Activated naive CD4-positive, alpha-beta T cell (primary cell): ENCODE data around the gene ATG10.

ENCODE experiments used
- DNase-seq, 4 experiments: peaks; one replicate each; lab custom pipeline; 2025; lab: John Stamatoyannopoulos, UW

The ATG10 gene

DNA sequence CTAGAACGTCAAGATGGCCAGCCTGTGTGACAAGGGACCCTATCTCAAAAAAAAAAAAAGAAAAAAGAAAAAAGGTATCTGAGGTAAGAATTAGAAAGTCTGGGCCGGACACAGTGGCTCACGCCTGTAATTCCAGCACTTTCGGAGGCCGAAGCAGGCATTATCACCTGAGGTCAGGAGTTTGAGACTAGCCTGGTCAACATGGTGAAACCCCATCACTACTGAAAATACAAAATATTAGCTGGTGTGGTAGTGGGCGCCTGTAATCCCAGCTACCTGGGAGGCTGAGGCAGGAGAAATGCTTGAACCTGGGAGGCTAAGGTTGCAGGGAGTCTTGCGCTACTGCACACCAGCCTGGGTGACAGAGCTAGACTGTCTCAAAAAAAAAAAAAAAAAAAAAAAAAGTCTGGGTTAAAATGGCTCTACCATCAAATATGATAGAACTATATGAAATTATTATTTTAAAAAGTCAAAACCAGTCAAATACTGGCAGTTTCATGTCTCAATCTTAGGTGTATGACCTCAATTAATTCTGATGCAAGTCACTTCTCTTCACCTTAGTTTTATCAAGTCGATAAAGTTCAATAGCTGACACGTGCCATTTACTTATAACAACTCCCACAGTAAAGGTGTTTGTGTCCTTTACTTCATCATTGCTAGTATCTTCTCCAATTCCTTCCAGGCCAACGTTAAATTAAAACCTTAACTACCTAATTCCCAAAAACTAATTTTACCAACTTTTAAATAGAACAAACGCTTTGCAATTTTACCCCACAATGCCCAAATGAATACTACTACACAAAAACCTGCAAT is 305.2 kb downstream of the ATG10 start:
- DNase-seq = no peak

DNA sequence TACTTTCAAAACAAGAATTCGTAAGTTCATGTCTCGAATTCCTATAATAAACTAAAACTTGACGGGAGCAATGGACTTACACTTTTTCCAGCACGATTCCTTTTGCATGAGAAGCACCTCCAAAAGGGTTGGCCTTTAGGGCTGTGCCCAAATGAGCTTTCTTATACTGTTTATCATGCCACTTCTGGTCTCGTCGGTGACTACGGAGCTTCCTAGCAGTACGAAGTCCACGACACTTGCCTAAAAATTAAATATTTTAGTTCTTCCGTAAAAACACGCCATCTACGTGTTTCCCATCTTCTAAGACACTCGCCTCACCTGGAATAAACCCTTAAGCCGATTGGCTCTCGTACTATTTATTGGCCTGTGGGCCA is 305.8 kb downstream of the ATG10 start:
- no peak for DNase-seq

DNA sequence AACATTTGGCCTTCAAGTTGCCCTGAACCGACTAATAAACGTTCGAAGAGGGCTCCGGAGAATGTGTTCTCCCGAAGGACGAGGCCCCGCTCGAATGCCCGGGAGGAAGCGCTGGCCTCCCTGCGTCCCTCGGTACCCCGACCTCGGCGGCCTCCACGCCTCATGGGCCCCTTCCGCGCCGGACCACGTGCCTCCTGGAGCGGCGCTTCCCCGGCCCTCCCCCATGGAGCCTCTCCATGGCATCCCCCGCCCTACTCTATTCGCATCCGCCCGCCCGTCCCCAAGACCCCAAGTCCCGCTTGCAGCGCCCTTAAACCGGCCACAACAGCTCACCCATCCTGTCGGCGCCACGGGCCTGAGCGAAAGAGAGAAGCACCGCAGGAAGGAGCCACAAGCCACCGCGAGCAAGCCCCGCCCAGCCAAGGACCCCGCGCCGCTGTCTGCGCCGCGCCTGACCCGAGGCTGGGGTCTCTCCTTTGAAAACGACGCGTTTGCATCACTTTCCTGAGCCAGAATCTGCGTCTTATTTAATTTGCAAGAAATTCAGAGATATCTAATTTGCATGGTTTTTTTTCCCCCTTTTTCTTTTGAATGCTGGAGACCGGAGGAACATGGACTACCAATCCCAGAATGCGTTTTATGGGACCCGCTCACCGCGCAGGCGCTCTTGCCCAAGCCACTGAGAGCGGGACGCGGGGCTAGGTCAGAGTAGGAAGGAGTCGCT is 306.3 kb downstream of the ATG10 start, which contains the start of gene RPS23:
Gene RPS23 (minus strand): TSS at position 368 of the 724 bp plus-strand sequence. CDS start 31 bp downstream, at position 337.
- DNase-seq = peak; percentile 75 to 85 (median 79)

DNA sequence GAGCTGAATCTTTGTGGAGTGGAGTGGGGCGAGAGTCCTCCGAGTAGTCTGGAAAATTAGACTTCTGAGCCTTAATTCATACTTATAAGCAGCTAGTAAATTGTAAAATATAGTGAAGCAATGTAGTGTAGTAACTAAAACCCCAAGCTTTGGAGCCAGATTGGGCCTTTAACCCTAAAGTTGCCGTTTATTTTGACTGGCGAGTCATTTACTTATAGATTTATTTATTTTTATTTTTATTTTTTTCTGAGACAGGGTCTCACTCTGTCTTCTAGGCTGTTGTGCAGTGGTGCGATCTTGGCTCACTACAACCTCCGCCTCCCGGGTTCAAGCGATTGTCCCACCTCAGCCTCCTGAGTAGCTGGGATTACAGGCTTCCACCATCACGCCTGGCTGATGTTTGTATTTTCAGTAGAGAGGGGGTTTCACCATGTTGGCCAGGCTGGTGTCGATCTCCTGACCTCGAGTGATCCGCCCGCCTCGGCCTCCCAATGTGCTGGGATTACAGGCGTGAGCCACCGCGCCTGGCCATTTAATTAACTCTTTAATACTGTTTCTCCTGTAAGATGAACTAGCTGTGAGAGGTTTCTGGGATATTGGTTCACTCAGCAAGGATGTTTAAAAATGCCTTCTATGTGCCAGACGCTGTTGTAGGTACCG is 307.0 kb downstream of the ATG10 start:
- DNase-seq = no peak

DNA sequence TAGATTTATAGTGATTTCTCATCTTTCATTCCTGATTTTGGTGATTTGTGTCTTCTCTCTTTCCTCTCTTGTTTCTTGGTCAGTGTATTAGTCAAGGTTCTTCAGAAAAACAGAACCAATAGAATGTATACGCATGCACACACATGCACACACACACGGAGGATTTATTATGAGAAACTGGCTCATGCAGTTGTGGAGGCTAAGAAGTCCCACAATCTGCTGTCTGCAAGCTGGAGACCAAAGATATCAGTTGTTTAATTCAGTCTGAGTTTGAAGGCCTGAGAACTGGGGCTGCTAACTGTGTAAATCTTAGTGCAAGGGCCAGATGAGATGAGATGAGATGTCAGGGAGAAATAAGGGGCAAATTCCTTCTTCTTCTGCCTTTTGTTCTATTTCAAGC is 312.1 kb downstream of the ATG10 start:
- DNase-seq = no peak

DNA sequence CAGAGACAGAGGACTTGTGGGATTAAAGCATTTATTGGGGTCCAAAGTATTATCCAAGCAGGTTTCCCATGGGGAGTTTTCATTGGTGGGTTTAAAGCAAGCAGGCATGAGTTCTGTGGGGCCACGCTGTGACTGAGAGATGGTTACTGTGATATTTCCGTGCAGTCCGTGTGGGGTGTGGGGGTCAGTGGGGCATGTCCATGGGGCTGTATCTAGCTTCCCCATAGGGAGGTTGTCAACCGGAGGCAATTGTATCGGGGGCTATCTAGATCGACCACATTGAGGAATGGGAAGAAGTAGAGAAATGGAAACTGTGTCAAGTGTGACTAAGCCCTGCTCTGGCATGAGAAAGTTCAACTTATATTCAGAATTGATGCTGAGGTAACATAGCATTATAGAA is 313.4 kb downstream of the ATG10 start:
- DNase-seq = no peak

DNA sequence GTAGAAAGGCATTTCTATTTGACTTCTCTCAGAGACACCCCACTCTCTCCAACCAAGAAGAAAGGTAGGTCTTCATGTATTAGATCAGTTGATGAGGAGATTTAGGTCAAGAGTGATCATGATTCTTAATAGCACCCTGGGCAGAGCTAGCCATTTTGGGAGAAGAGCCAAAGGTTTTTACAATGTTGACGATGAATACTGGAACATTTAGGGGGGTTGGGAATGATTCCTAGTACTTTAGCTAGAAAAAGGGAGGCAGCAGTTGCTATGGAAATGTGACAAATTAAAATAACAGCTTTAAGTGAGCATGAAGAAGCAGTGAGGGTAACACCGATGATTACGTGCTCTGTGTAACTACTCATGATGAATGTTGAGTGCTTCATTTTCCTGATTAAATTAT is 315.8 kb downstream of the ATG10 start:
- no peak for DNase-seq

DNA sequence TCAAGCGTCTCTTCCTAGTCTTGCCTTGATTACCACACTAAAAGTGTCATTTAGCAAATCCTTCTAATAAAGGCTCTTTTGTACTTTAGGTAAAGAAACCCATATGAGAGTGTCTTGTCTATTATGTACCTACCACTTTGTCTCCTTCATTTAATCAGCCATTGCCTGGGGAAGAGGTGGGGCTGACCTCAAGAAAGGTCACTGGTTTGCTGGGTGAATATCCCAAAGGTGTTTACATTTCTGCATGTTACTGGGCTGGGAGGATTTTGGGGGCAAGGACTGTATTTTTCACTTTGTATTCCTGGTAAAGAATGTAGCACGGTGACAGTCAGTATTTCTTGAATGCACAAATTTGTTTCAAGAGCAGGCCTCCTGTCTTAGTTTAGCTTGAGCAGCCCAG is 318.2 kb downstream of the ATG10 start:
- no peak for DNase-seq

DNA sequence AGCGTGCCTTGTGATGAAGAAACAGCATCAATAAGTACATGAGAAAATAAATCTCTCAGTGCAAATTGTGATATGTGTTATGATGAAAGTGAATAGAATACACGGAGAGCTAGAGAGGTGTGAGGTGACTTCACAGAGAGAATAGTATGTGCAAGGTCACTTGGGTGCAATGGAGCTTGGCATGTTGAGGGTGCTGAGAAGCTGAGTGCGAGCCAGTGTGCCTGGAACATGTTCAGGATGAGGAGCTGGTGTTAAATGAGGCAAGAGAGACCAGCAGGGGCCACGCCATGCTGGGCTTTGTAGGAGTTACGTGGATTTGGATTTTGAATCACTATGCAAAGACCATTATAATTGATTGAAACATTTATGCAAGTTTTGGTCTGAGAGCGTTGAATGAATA is 319.1 kb downstream of the ATG10 start:
- no peak for DNase-seq

DNA sequence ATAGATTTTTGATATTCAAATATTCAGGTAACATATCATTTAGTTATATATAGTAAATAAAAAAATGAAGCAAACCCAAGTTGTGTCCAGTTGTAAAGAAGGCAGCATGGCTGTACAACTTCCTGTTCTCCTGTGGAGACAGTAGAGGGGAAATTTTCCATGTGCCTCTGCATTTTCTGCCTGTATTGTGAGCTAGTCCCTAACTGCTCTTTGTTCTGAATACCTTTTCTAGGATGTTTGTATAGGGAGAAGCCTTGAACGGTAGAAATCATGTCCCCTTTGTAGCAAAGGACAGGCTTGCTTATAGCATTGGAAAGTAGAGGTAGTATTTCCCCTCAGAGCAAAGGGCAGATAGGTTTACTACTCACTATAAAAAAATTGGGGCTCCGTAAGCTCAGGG is 319.6 kb downstream of the ATG10 start:
- DNase-seq = no peak

DNA sequence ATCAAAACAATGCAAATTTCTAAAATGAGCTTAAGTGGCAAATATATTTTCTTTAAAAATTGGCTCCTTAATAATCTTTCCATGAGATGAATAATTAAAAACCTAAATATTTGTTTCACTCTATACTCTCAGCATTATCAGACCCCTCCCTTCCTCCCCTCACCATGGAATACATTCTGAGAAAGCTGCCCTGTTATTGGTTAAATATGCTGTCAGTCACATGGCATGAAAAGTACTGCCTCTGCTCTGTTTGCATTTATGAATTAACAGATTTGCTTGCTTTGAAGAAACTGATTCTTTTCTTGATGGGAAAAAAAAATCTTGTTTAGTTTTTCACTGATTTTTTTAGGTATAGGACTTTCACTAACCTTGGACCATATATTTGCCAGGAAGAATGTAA is 323.3 kb downstream of the ATG10 start:
- no peak for DNase-seq

DNA sequence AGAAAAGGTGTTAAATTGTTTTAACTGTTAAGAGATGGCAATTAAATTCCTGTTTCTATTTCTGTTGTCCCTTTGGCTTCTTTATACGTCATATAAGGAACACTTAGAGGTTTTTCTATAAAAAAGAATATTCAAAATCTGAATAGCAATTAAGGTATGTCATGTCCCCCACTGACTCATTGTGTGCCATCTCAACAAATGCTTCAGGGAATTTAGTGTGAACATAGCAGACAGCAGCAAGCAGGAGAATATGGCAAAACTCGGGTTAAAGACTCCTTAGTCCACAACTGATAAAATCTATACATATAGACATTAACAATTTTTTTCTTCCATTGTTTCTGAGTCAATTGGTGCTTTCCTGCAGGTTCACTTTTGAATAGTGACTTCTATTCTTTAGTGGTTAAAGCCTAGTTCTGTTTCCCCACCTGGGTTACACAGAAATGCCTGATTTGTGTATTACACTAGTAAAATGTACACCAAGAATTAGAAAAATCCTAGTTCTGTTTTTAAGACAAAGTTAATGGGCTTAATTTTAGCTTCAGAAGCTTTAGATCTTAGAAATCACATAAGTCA is 324.2 kb downstream of the ATG10 start:
- DNase-seq = no peak

DNA sequence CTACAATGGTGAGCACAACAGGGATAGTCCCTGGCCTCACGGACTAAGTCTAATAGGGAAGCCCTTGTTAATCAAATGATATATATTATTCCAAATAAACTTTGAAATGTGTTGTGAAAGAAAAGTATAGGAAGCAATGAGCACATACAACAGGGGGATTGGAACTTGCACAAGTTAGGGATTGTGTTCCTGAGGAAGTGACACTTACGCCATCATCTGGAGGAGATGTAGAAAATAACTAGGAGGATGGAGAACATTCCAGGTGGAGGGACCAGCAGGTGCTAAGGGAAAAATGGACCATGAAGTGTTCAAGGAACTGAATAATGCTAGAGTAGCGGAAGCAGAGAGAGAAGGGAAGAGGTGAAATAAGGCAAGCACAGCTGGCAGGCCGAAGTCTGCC is 325.1 kb downstream of the ATG10 start:
- no peak for DNase-seq

DNA sequence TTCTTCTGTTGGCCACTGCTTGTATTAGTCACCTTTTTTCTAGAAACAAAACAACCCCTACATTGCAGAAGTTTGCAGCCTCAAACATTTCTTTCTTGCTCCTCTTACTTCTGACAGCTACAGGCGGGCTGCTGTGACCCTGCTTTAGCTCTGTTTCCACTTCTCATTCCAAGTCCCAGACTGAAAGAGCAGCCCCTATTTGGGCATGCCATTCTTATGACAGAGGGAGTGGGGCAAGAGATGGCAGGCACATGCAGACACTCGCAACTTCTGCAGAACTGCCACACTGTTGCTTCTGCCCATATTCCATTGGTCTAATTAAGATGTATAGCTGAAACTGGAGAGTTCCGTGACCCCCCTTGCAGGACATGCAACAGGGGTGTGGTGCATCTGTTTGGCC is 325.9 kb downstream of the ATG10 start:
- DNase-seq = no peak

DNA sequence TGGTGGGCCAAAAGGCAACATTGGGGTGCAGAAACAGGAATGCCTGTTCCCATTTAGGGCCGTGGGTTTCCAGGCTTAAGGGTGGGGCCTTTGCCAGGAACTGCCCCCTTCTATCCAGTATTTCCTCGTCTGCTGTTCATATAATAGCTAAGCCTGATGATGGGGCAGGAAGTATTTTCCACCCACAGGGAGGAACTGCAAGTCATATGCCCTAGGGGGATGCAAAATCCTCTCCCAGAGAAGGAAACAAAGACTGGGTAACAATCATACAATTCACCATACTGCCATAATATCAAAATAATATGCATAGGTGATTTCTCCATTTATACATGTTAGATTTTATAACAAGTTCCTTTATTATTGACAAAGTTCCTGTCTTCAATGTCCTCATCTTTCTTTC is 326.8 kb downstream of the ATG10 start:
- no peak for DNase-seq

DNA sequence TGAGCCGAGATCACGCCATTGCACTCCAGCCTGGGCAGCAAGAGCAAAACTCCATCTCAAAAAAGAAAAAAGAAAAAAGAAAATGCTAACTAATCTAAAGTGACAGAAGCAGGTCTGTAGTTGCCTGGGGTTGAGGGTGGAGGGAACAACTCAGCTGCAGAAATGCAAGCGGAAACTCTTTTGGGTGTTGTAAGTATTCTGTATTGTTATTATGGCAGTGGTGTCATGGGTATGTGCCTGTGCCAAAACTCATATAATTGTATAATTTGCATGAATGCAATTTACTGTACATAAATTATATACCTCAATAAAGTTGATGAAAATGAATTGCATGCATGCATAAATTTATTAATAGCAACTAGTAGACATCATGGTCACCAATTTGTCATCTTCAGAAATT is 329.4 kb downstream of the ATG10 start:
- DNase-seq = no peak
